Measurements from ENCODE around the gene IL9.

IL9 gene

GRCh38 chr5:135900276-135900675, 4.6 kb upstream of the IL9 start:
- no peak for DNase-seq (ENCODE audit: low read depth)
- no peak overlapping the region for H3K4me3 ChIP-seq (ENCODE audit: low read depth, low read length)
- no peak for TF ChIP-seq MYC (IDR thresholded peaks at IDR 0.05; ENCODE audit: low read depth, low read length)
- no peak for TF ChIP-seq POLR2A (IDR thresholded peaks at IDR 0.05; ENCODE audit: extremely low read depth, insufficient read length)
- no peak for TF ChIP-seq MAX (IDR thresholded peaks at IDR 0.05; ENCODE audit: low read depth, low read length)
- no peak for TF ChIP-seq CTCF (IDR thresholded peaks at IDR 0.05; ENCODE audit: low read depth, low read length)

GRCh38 chr5:135898651-135899050, 3.0 kb upstream of the IL9 start:
- TF ChIP-seq MYC (IDR thresholded peaks at IDR 0.05; ENCODE audit: low read depth, low read length) (no peak), CTCF (IDR thresholded peaks at IDR 0.05; ENCODE audit: low read depth, low read length) (no peak), POLR2A (IDR thresholded peaks at IDR 0.05; ENCODE audit: extremely low read depth, insufficient read length) (no peak), MAX (IDR thresholded peaks at IDR 0.05; ENCODE audit: low read depth, low read length) (no peak)
- no peak overlapping the region for H3K4me3 ChIP-seq (ENCODE audit: low read depth, low read length)
- DNase-seq (ENCODE audit: low read depth): no peak

- H3K4me3 ChIP-seq (ENCODE audit: low read depth, low read length): no peak overlapping the region
- TF ChIP-seq MYC (IDR thresholded peaks at IDR 0.05; ENCODE audit: low read depth, low read length) (no peak), POLR2A (IDR thresholded peaks at IDR 0.05; ENCODE audit: extremely low read depth, insufficient read length) (no peak), MAX (IDR thresholded peaks at IDR 0.05; ENCODE audit: low read depth, low read length) (no peak), CTCF (IDR thresholded peaks at IDR 0.05; ENCODE audit: low read depth, low read length) (no peak)
- no peak for DNase-seq (ENCODE audit: low read depth)
Measured at GRCh38 chr5:135894789-135895188, 852 bp downstream of the IL9 start.

- no peak overlapping the region for H3K4me3 ChIP-seq (ENCODE audit: low read depth, low read length)
- TF ChIP-seq CTCF (IDR thresholded peaks at IDR 0.05; ENCODE audit: low read depth, low read length): no peak
- no peak for TF ChIP-seq MAX (IDR thresholded peaks at IDR 0.05; ENCODE audit: low read depth, low read length)
- TF ChIP-seq MYC (IDR thresholded peaks at IDR 0.05; ENCODE audit: low read depth, low read length): no peak
- TF ChIP-seq POLR2A (IDR thresholded peaks at IDR 0.05; ENCODE audit: extremely low read depth, insufficient read length): no peak
- DNase-seq (ENCODE audit: low read depth): no peak
Measured at GRCh38 chr5:135894276-135894675, 1.4 kb downstream of the IL9 start.

- peak; percentile 17 for DNase-seq (ENCODE audit: low read depth)
- no peak for TF ChIP-seq CTCF (IDR thresholded peaks at IDR 0.05; ENCODE audit: low read depth, low read length)
- TF ChIP-seq MYC (IDR thresholded peaks at IDR 0.05; ENCODE audit: low read depth, low read length): no peak
- TF ChIP-seq MAX (IDR thresholded peaks at IDR 0.05; ENCODE audit: low read depth, low read length): no peak
- TF ChIP-seq POLR2A (IDR thresholded peaks at IDR 0.05; ENCODE audit: extremely low read depth, insufficient read length): no peak
- H3K4me3 ChIP-seq (ENCODE audit: low read depth, low read length): no peak overlapping the region
Measured at GRCh38 chr5:135891791-135892190, 3.9 kb downstream of the IL9 start.

- no peak for TF ChIP-seq MAX (IDR thresholded peaks at IDR 0.05; ENCODE audit: low read depth, low read length)
- no peak for TF ChIP-seq POLR2A (IDR thresholded peaks at IDR 0.05; ENCODE audit: extremely low read depth, insufficient read length)
- TF ChIP-seq MYC (IDR thresholded peaks at IDR 0.05; ENCODE audit: low read depth, low read length): no peak
- no peak for TF ChIP-seq CTCF (IDR thresholded peaks at IDR 0.05; ENCODE audit: low read depth, low read length)
- no peak overlapping the region for H3K4me3 ChIP-seq (ENCODE audit: low read depth, low read length)
- no peak for DNase-seq (ENCODE audit: low read depth)
Measured at GRCh38 chr5:135891268-135891667, 4.4 kb downstream of the IL9 start.

All from NB4 (cell line).